DMS153 treated with DMSO at 0.1 percent for 48 hours (cell line): ENCODE data around the gene AFAP1L1.
A peak's percentile ranks its signal among the peaks of the same experiment; 100 is the strongest.

ENCODE experiments used
- DNase-seq: peaks from one replicate; lab custom pipeline; 2025; ENCODE audit not compliant: unreplicated experiment; lab: John Stamatoyannopoulos, UW

Gene AFAP1L1

DNA sequence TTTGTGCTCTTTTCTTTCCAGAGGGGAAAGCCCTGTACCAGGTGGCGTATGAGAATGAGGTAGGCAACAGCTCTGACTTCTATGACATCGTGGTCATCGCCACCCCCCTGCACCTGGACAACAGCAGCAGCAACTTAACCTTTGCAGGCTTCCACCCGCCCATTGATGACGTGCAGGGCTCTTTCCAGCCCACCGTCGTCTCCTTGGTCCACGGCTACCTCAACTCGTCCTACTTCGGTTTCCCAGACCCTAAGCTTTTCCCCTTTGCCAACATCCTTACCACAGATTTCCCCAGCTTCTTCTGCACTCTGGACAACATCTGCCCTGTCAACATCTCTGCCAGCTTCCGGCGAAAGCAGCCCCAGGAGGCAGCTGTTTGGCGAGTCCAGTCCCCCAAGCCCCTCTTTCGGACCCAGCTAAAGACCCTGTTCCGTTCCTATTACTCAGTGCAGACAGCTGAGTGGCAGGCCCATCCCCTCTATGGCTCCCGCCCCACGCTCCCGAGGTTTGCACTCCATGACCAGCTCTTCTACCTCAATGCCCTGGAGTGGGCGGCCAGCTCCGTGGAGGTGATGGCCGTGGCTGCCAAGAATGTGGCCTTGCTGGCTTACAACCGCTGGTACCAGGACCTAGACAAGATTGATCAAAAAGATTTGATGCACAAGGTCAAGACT, 96.5 kb downstream of the AFAP1L1 start:
- DNase-seq = no peak

DNA sequence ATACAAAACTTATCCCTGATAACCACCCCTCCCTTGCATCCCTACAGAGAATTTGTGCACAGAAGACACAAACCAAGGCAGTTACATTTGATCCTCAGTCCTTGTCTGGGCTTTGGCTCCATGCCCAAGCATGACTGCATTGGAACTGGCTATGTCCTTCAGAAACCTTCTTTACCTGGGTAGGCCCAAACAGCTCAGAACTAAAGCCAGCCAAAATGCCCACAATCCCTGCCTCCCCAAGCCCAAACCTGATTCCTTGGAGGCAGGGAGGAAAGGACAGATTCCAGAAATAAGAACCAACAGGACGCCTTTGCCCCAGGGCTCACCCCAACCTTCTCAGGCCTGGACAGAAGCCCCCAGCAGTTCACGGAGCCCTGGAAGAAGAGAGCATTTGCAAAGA, 99.2 kb downstream of the AFAP1L1 start:
- no peak for DNase-seq

DNA sequence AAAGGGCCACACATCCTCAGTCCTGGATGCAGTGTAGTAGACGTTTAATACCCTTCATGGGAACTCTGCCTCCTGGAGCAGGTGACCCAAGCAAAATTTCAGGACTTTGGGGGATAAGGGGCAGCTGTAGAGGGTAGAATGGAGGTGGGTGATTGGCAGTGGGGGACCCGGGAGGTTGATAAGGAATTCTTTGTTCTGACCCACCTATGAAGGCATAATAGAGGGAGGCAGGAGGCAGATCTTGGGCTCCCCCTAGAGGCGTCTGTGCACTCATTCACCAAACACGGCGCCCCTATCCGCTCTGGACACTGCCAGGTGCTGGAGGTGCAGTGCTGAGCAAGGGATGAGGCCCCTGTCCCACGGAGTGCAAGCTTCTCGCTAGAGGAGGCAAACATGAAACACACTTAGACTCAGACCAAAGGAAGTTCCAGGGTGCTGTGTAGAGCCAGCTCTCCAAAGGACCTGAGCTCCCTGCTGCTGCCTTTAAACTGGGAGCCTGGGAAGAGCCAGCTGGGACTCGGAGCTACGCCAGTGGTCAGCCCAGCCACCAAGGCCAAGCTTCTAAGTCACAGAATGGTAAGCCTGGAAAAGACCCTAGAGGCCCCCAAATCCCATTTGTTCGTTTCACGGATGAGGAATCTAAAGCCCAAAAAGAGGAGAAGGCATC, 99.8 kb downstream of the AFAP1L1 start:
- peak; percentile 2 for DNase-seq

DNA sequence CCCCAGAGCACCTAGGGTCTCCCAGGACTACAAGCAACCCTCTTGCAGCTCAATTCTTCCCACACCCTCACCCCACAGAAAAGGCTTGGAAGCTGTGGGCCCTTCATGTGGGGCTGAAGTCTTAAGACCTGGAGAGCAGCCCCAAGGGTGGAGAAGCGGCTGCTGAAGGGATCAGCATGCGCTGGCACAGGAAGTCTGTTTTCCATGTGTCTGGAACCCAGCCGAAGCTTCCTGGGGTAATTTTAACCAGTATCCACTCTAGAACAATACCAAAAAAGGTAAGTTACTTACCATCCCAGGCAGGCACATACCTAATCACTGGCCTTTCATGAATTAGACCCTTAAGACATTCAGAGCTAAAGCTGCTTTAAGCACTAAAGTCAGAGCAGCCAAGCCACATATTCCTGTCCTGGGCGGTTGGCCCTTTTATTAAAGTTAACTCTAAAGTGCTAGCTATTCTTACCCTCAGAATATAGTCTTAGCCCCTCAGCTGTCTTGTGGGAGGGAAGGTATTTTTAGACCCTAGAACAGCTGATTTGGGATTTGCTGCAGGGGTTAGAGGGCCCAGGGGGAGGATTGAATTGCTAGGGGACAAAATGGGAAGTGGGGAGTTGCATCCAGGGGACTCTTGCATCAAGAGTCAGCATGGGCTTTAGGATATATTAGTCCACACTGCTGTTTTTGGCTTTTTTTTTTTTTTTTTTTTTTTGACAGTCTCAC, 100.6 kb downstream of the AFAP1L1 start:
- no peak for DNase-seq

DNA sequence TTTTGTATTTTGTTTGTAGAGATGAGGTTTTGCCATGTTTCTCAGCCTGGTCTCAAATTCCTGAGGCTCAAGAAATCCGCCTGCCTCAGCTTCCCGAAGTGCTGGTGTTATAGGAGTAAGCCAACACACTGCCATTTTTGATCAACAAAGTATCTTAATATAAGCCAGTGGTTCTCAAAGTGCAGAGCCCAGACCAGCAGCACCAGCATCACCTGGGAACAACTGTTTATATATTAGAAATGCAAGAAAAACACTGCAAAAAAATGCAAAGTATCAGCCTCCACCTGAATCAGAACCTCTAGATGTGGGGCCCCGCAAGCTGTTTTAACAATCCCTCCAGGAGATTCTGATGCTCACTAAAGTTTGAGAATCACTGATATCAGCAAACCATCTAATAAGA, 101.3 kb downstream of the AFAP1L1 start:
- no peak for DNase-seq

DNA sequence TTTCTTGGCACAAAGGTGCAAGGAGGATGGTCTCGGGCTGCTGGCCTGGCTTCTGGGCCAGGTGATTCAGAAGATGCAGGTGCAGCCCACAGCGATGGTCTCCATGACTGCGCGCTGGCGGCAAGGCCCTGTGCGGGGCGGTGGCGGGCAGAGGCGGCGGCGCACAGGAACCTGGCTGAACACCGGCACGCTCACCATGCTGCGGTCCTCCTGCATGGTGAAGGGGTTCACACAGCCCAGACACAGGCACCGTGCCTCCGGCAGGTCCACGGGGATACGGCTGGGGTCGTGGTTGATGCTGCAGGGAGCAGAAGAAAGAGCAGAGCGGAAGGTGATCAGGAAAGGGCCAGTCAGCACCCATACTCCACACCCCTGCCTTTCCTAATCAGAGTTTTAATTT, 102.6 kb downstream of the AFAP1L1 start:
- no peak for DNase-seq

DNA sequence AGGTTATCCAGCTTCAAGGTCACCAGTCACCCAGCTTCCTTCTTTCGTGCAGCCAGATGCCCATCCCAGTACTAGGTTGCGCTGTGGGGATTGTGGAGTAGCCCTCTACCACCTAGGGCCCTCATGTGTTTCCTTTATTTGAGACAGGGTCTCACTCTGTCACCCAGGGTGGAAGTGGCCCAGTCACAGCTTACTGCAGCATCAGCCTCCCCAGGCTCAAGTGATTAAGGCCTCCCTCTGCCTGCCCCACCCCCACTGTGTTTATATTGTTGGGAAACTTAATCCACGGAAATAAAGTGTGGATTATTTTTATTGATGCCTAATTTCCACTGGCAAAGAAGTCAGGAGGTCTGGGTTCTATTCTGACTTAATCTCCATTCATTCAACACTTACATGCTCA, 103.1 kb downstream of the AFAP1L1 start:
- DNase-seq = no peak

DNA sequence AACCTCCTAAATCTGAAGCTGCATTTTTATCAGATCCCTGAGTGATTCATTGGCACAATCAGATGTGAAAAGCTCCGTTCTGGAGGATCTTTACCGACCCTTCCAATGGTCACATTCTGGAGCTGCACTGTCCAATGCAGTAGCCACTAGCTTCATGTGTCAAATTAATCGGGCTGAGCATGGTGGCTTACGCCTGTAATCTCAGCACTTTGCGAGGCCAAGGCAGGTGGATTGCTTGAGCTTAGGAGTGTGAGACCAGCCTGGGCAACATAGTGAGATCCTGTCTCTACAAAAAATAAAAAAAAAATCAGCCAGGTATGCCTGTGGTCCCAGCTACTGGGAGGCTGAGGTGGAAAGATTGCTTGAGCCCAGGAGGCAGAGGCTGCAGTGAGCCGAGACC, 103.8 kb downstream of the AFAP1L1 start:
- DNase-seq = no peak

DNA sequence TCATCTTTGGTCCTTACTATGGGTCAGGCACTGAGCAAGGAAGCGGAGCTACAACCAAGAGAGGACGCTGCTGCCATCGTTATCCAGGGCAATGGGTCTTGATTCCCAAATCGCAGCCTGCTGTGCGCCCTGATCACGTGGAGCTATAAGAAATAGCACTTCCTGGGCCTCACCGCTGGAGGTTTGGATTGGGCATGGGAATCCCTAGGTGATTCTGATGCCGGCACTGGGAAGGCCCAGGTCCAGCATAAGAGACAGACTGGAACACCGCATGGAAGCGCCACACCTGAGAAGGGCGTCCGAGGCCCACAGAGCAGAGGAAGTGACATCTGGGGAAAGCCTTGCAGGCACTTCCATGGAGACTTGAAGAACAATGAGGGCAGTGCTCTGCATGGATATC, 104.4 kb downstream of the AFAP1L1 start:
- DNase-seq = no peak

DNA sequence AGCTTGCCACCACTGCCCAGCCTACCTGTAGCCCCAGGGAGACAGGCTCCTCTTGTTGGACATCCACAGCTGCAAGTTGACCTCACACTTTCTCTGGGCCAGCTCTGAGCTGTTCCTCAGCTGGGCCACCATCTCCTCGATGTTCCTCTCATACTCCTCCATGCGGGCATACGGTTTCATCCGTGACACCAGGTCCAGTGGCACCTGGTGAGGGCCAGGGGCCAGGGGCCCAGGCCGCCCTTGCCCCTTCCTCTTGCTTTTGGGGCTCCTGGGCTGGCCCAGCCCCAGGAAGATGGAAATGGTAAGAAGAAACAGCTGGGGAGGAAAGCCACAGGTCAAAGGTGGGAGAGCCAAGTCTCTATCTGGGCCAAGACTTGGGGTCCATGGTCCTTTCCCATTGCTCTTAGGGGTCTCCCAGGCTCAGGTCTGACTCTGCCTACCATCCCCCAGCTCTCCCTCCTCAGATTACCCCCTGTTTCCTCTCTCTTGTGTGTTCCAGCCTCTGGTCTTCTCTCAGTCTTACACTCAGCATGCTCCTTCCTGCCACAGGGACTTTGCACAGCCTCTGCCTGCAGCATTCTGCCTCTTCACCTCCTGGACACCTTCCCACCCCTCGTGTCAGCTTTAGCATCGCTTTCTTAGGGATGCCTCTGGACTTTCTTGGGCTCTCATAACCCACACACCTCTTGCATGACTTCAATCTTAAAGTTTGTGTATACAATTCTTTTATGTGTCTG, 105.2 kb downstream of the AFAP1L1 start:
- DNase-seq = no peak

DNA sequence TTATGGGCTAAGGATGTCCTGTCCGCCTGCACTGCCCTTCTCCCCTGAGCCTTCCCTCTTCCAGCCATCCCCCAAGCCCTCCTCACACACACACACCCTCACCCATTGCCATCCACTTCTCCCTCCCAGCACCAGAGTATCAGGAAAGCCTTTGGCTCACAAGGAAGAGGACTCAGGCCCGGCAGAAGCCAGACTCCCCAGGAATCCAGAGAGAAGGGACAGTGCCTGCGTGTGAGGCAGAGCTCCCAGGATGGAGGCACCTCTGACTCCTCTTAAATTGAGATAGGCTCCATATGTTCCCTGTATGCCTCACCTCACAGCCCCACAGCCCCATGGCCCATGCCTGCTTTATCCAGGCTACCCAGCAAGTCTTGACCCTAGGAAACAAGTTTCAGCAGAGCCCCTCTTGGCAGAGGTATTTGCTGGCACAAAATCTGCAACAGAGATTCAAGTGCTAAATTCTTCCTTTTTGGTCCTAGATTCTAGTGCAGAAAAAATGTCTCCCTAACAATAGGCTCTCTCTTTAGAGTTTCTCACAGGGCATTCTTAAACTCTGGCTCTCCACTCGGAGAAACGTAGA, 106.7 kb downstream of the AFAP1L1 start:
- no peak for DNase-seq

DNA sequence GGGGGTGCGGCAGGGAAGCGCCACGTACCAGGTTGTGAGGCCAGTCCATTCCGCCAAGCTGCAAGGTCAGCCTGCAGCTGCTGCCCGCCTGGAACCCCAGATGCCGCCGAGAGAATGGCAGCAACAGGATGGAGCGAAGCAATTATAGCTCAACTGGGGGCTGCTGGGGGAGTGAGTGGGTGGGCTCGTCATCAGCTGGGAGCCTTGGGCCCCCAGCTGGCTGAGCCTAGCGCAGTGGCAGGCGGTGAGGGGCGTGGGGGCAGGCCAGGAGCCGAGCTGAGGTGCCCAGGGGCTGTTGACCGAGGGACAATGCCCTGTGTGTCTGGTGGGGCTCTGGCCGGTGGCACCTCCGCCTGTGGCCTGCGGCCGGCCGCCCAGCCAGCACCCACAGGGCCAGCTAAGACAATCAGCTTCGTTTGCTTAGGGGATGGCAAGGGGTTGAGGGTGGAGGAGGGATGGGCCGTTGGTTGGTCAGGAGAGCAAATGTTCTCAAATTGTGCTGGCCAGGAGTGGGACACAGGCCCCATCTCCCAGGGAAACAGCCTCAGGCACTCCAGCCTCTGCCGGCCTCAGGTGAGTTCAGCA, 107.6 kb downstream of the AFAP1L1 start, which contains the start of gene IL17B:
Gene IL17B (minus strand): TSS at position 116 of the 585 bp plus-strand sequence. CDS start 67 bp downstream, at position 49.
- no peak for DNase-seq

DNA sequence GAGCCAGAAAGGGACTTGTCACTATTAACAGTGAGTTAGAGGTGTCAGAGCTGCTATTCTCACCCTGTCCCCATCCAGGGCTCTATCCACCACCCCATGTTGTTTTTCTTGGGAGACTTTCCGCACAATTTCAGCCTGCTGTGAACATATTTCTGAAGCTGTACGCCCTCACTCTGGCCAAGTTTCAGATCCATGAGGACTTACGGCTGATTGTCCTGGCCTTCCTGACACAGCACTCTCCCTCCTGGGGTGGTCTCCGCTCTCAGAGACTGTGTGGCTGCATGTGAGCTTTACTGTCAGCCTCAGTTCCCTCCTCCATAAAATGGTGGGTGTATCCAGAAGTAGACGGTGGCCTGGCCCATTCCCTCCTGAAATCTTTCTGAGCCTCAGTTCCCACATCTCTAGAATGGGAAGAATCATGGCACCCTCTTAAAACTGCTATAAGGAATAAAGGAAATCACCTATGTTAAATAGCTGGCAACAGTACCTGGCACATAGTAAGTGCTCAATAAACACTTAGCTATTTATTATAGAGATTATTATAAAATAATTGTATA, 108.2 kb downstream of the AFAP1L1 start:
- no peak for DNase-seq

DNA sequence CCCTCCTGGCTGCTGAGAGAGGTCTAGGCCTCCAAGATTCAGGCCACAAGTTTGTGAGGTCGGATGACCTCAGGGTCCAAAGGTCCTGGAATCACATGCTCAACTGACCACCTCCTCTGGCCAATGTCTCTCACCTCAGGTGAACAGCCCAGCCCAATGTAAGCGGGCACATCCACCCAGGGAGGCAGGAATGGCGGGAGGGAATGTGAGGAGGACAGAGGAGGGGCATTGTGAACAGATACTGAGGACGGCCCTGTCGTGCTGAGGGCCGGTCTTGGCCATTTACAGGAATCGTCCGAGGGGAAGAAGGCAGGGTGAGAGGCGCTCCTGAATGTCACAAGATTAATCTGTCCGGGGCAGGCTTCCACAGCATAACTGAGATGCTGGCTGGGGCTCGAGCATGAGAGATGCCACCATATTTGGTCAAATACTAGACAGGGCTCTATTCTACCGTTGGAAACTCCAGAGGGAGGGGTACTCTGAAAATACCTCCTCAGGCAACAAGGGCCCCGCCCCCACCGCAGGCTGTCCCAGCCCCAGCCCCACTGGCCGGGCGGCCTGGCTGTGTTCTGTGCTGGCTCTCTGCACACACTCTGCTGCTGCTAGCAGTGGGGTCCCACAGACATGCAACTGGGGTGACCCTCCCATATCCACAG, 108.9 kb downstream of the AFAP1L1 start:
- DNase-seq = no peak

DNA sequence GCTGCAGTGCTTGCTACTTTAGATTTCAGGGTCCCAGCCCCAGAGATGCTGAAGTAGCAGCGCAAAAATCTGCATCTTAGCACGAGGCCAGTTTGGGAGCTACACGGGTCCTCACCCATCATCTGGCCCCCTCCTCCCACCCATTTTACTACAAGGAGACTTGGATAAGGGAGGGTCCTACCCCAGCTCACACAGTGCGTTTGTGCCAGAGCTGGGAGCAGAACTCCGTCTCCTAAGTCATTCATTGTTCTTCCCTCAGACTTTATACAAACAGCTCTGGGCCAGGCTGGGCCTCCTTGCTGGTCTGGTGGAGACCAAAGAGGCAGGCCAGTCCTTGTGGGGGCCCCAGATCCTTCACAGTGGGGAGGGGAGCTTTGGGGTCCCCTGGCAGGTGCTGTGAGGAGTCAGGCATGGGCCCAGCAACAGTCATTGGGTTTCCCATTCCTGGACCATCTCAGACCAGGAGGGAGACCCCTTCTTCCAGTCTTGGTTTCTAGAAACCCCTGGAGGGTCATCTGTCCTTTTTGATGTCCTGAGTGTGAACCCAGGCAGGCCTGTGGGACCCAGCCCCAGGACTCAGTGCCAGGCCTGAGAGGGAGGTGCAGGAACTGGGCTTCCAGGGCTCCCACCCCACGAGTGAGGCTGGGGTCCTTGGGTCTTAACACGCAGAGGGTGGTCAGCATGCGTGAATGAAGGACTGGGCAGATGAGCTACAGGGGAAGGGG, 109.8 kb downstream of the AFAP1L1 start:
- no peak for DNase-seq

DNA sequence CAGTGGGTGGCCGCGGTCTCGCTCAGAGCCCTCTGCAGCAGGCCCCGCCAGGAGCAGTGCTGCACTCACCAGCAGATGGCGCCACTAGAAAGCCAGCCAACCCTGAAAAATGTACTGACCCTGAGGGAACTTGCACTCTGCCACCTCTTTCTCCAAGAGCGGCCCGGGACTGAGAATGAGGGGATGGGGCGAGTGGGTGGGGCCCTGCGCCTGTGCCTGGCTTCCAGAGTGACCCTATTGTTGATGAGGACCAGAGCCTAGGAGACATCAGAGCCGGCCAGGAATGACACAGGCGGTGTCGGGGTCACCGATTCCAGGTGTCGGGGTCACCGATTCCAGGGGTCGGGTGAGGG, 110.3 kb downstream of the AFAP1L1 start:
- no peak for DNase-seq

DNA sequence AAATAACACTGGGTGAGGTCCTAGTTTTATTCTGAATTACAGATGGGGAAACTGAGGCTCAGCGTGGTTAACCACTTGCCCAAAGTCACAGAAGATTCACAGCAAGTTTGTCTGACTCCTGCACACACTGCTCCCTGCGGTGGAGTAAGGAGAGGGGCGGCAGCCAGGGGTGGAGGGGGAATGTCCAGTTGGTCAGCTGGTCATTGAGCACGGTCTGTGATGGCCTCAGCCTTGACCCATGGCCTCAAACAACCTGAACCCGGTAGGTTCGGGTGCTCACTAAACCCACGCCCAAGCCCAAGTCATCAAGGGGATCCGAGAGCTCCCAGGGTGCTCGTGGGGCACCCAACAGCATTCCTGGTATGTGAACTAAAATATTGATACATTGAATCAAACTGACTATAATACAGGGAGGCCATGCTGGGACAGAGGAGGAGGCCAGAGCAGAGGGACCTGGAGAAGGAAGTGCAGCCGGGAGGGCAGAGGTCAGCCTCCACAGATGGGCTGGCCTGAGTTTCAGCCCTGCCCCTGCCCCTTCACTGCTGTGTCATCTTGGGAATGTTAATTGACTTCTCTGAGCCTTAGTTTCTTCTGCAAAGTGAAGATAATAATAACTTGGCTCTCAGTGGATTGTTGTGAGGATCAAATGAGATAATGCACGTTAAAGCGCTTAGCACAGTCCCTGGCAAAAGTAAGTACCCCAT, 111.0 kb downstream of the AFAP1L1 start:
- DNase-seq = no peak

DNA sequence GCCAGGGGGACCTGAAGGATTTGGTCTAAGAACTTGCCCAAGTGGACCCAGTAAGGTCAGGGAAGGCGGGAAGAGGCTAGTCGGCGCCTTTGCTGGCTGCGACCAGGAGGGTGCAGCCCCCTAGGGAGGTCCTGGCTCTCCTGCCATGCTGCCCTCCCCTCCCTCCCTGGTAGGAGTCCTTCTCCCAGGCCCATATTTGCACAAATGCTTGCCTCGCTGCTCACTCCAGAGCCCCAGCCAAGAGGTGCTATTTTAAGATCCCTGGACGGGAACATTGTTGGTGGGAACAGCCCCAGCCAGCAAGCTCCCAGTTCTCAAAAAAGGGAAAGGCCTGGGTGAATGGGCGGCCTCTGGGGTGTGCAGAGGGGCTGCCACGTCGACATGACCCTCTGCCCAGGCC, 111.7 kb downstream of the AFAP1L1 start:
- no peak for DNase-seq

DNA sequence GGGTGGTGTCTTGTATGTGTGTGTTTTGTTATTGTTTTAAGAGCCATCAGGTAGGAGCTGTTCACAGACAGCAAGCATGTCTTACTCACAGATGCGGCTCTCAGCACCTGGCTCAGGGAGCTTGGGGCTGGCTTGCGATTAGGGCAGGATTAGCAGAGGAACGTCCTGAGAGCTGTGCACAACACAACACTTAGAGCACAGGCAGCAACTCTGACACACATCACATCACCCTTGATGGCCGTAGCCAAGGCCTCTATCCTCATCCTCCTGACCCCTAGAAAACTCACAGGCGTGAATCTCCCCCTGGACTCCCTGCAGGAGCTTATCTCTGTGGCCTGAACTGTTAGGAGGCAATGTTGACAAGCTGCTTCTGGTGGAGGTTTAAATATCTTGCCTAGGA, 114.5 kb downstream of the AFAP1L1 start:
- DNase-seq = no peak
